ENCODE measurements around the gene CCND1.

GRCh38 chr11:69677749-69678148 lies 36.8 kb downstream of the CCND1 start:
- TF ChIP-seq EZH2phosphoT487 (IDR thresholded peaks at IDR 0.05) (no peak), CTCF (IDR thresholded peaks at IDR 0.05) (no peak), EZH2 (IDR thresholded peaks at IDR 0.05) (no peak)

Data from neural progenitor cell (in vitro differentiated cells).